GM18502 (cell line): Measurements from ENCODE around the gene NFATC2.

Experiments used
- ATAC-seq: cut with Tn5 transposase; IDR thresholded peaks from one replicate; pipeline ENCODE4 v1.9.1; 2021; ENCODE audit warnings: mild to moderate bottlenecking; ENCODE audit not compliant: unreplicated experiment, poor library complexity

NFATC2 gene

DNA sequence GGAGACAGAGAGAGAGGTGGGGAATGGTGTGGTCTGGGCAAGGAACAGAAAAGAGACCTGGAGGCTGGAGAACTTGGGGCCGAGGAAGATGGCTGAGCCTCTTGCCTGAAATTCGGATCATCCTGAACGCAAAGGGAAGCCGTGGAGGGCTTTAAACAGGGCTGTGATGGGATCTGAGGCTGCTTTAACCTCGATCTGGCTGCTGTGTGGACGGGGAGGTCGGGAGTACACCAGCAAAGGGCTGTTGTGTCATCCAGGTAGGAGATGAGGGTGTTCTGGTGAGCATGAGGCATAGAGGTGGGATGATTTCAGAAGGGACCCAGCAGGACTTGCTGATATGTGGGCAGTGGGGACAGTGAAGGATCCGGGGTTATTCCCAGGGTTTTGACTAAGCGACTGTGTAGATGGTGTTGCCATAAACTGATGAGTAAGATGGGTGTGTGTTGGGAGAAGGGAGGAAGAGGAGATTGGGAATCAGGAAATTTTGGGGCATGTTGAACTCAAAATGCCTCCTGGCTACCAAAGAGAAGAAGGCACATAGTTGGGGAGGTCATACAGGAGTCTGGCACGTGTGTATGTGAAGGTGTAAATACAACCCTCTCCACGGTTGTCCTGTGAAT, 158.5 kb downstream of the NFATC2 start:
- ATAC-seq = no peak

DNA sequence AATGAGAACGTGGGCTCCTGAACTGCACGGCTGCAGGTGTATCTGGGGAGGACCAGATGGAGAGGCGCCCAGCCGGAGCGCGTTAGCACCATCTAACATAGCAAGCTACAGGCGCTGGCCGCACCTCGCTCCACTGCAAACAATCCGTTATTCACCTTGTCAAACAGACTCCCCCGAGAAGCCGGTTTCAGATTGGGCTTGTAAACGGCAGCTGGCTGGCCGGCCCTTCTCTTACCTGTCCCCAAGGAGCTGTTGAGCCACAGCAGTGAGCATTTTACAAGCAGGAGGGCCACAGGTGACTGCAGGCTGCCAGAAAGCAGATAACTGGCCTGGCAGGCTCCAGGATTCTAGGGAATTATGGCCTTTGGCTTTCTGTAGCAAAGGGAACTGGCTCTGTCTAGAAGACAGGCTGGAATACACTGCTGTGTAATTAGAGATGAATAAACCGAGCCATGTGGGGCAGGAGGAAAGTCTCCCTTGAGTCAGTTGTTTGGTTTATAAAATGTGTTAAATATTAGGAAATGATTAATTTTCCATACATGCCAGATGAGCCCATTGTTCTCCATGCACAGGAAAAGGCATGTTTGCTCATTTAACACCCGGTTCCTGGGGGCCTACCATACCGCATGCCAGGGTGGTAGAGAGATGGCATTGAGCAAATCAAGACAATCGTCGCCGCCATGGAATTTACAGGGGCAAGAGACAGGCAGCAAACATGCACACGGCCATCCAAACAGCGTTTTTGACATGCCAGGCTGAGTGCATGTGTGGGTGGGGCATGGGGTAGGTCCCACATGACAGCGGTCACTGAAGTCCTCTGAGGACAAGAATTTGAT, 159.3 kb downstream of the NFATC2 start:
- no peak for ATAC-seq

DNA sequence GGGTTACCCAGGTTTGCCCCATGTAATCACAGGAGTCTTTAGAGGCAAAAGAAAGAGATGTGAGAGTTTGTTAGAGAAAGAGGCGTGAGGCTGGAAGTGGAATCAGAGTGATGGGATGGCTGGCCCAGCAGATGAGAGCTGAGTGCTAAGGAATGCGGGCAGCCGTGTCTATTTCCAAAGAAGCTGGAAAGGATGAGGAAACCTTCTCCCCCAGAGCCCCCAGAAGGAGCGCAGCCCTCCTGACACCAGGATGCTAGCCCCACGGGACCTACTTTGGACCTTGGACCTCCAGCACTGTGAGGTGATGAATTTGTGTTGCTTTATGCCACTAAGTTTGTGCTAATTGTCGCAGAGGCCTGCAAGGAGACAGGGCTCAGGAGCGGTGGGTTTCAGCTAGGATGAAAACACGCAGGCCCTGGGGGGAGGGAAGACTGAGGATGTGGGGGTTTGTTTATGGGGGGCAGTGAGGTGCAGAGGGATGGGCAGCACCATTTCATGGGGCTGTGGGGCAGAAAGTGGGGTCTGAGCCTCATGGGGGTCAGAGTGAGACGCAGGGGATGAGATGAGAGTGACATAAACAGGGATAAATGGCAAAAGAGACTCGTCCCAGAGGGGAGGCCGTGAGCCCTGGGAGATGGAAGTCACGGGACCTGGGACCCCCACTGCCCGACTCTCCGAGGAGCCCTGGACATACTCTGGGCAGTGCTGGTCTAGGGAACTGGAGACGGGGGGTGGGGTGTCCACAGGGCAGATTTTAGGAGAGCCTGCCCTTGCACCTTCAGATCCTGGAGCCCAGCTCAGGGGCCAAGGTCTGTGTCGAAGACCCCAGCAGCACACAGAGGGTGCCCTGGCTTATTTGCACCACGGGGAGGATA, 160.2 kb downstream of the NFATC2 start:
- no peak for ATAC-seq

DNA sequence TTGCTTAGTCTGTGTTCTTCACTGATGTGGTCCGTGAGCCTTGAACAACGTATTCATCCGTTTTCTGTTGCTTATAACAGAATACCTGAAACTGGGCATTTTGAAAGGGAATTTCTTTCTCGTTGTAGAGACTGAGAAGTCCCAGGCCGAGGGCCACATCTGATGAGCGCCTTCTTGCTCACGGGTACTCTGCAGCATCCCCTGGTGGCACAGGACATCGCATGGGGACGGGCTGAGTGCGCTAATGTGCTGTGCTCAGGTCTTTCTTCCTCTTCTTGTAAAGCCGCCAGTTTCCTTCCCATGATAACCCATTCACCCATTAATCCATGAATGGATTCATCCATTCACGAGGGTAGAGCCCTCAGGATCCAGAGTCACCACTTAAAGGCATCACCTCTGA, 161.0 kb downstream of the NFATC2 start:
- no peak for ATAC-seq

- ATAC-seq = no peak
Measured at GRCh38 chr20:51380401-51381385, 161.8 kb downstream of the NFATC2 start.

DNA sequence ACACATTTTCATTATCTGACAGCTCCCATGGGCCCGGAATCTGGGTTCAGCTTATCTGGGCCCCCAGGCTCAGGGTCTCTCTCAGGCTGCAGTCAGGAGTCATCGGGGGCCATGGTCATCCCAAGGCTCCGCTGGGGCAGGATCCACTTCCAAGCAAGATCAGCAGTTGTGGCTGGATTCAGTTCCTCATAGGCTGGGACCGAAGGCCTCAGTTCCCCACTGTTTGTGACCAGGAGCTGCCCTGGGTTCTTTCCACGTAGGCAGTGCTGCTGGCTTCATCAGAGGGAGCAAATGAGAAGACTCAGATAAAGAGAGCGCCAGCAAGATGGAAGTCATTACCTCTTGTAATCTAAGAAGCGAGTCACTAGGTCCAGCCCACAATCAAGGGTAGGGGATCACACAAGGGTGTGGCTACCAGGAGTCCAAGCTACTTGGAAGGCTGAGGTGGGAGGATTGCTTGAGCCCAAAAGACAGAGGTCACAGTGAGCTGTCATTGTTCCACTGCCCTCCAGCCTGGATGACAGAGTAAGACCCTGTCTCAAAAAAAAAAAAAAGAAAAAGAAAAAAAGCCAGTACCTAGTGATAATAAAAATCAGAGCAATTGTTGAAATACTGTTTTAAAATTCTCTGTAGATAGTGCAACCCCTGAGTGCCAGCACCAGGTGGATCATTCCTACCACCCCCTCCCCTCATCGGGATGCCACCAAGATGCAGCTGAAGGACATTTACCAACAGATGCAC, 162.7 kb downstream of the NFATC2 start:
- ATAC-seq = no peak

DNA sequence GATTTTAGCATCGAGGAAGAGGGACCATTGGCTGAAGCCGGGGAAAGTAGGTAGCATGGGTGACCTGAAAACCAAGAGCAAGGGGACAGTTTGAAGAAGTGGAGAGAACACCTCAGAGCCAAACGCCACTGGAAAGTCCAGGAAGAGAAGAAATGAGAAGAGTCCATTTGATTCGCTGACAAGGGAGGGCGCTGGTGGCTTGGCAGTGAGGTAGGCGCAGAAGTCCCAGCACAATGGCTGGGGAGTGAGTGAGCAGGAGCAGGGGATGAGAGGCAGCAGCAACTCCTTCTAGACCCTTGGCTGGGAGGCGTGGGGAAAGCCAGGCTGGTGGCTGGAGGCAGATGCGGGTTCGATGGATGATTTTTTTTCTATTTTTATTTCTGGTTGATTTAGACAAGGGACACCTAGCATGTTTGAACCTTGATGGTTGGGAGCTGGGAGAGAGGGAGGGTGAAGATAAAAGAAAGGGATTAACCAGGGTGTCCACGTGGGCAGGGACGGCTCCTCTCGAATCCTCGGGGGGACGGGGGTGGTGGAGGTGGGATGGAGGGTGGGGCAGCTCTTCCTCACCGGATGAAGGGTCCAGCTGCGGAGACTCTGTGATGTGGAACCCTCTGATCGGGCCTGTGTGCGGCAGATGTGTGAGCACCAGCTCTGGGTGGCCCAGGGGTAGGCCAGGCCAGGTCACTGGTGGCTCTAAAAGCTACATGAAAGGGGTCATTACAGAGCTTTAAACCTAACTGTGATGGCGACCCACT, 164.2 kb downstream of the NFATC2 start:
- ATAC-seq = no peak

GRCh38 chr20:51377132-51377531, 165.4 kb downstream of the NFATC2 start:
- no peak for ATAC-seq

DNA sequence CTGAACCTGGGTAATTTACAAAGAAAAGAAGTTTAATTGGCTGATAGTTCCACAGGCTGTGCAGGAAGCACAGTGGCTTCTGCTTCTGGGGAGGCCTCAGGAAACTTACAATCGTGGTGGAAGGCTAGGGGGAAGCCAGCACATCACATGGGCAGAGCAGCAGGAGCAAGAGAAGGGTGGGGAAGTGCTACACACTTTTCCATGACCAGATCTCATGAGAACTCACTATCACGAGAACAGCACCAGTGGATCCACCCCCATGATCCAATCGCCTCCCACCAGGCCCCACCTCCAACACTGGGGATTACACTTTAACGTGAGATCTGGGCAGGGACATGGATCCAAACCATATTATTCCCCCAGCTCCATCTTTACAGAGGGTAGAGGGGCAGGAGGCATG, 166.4 kb downstream of the NFATC2 start:
- no peak for ATAC-seq

- ATAC-seq = no peak
Measured at GRCh38 chr20:51375561-51375960, 167.0 kb downstream of the NFATC2 start.

DNA sequence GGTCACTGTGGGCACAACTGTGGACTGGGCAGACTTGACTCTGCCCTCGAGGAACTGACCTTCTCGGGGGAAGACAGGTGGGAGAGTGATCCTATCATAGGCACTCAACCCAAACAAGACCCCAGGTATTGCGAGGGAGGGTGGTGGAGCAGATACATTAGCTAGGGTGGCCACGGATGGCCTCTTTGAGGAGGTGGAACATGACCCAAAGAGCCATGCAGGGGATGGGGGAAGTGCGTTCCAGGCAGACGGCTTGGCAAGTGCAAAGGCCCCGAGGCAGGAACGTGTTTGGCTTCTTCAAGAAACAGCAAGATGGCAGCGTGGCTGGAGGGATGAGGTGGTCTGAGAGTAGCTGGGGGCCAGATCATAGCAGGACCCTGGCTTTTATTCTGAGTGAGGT, 167.6 kb downstream of the NFATC2 start:
- ATAC-seq = no peak

GRCh38 chr20:51374456-51374830, 168.1 kb downstream of the NFATC2 start:
- ATAC-seq = no peak

DNA sequence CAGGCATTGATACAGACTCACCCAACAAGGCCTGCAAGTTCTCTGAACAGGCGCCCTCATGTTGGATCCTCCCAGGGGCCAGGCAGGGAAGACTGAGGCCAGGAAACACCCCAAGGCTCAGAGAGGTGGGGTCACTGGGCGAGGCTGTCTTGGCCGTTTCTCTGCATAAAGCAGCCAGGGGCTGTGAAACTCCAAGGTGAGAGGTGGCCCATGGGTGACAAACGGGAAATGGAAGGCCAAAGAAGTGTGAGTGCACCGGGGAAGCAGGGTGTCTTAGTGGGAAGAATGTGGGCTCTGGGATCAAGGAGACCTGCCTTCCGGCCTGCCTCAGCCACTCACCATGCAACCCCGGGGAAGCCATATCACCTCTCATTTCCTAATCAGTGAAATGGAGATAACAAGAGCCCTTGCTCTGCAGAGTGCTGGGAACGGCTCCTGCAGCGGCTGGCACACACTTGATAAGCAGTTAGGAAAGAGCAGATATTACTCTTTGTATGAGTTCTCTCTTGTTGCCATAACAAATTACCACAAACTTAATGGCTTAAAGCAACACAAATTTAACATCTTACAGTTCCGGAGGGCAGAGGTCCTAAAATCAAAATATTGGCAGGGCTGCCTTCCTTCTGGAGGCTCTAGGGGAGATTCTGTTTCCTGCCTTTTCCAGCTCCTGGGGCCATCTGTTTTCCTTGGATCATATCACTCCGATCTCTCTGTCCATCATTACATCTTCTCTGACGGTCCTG, 168.6 kb downstream of the NFATC2 start:
- ATAC-seq = no peak

GRCh38 chr20:51372966-51373365, 169.6 kb downstream of the NFATC2 start:
- ATAC-seq = no peak

GRCh38 chr20:51372176-51372803, 170.2 kb downstream of the NFATC2 start:
- ATAC-seq = no peak

DNA sequence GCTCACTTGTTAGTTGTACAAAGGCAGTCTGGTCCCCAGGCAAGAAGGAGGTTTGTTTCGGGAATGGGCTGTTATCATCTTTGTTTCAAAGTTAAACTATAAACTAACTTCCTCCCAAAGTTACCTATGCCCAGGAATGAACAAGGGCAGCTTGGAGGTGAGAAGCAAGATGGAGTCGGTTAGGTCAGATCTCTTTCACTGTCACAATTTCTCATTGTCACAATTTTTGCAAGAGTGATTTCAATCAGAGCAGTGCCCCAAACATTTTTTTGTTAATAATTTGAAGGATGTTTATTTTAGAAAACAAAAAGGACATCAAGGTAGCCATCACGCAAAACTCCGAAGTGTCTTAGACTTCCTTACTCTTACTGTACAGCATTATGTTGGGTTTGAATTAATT, 170.8 kb downstream of the NFATC2 start:
- no peak for ATAC-seq

DNA sequence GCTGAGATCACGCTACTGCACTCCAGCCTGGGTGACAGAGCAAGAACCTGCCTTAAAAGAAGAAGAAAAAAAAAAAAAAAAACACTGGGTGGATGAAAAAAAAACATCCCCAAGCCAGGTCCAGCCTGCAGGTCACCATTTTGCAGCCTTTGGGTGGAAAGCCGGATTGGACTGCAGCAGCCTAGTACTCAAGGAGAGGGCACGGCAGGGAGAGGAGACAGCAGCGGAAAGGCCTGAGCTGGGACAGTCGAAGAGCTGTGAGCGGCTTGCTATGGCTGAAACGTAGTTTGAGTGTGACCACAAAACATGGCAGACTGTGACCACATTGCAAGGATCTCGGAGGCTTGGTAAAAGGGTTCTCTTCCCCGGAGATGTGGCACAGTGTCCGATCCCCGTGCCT, 173.0 kb downstream of the NFATC2 start:
- no peak for ATAC-seq
